HepG2 (cell line): ENCODE data around the gene C4orf36. TPM values are rescaled to one million over a fixed set of nuclear protein-coding genes. Genes with fewer than 3 reads are reported as not detected.

ENCODE experiments used
- ARNTL ChIP-seq: sonication (generic); formaldehyde crosslinking; IDR thresholded peaks from 2 replicates; pipeline ENCODE4 v1.4.0; 2020; ENCODE audit warnings: mild to moderate bottlenecking, missing genetic modification reagents
- BCL6 ChIP-seq: IDR thresholded peaks from 2 replicates; pipeline ENCODE4 v1.6.1; 2016; ENCODE audit warnings: missing genetic modification reagents, missing compliant biosample characterization
- HMG20A ChIP-seq: IDR thresholded peaks from 2 replicates; pipeline ENCODE4 v1.6.1; 2016; ENCODE audit warnings: borderline replicate concordance
- HMGA1 ChIP-seq: sonication (generic); formaldehyde crosslinking; conservative IDR thresholded peaks from 2 replicates; pipeline ENCODE4 v1.4.0; 2020; ENCODE audit warnings: missing genetic modification reagents
- SPEN ChIP-seq: sonication (generic); formaldehyde crosslinking; IDR thresholded peaks from 2 replicates; pipeline ENCODE4 v1.5.1; 2020; ENCODE audit warnings: low read depth, mild to moderate bottlenecking, missing genetic modification reagents
- TCF7 ChIP-seq: sonication (generic); IDR thresholded peaks from 2 replicates; pipeline ENCODE4 v1.6.1; 2016; ENCODE audit warnings: antibody characterized with exemption, low read depth
- XRCC5 ChIP-seq: fragments of 200-400 bp; formaldehyde crosslinking; optimal IDR thresholded peaks from 2 replicates; pipeline ENCODE3; 2017; ENCODE audit warnings: mild to moderate bottlenecking, low read length
- ZBTB7B ChIP-seq: sonication (generic); formaldehyde crosslinking; IDR thresholded peaks from 2 replicates; pipeline ENCODE4 v1.4.0; 2020; ENCODE audit warnings: missing genetic modification reagents
- ZNF333 ChIP-seq: sonication (generic); formaldehyde crosslinking; IDR thresholded peaks from 2 replicates; pipeline ENCODE4 v1.4.0; 2020; ENCODE audit warnings: mild to moderate bottlenecking, missing genetic modification reagents, borderline replicate concordance
- ZNF484 ChIP-seq: sonication (generic); formaldehyde crosslinking; IDR thresholded peaks from 2 replicates; pipeline ENCODE4 v1.5.1; 2020; ENCODE audit warnings: mild to moderate bottlenecking, low read depth, missing genetic modification reagents, borderline replicate concordance
- ZNF646 ChIP-seq: sonication (generic); formaldehyde crosslinking; IDR thresholded peaks from 2 replicates; pipeline ENCODE4 v1.9.0; 2021; ENCODE audit warnings: mild to moderate bottlenecking, missing genetic modification reagents
- ZNF775 ChIP-seq: sonication (generic); formaldehyde crosslinking; IDR thresholded peaks from 2 replicates; pipeline ENCODE4 v1.4.0; 2020; ENCODE audit warnings: missing genetic modification reagents, mild to moderate bottlenecking, moderate library complexity, borderline replicate concordance
- polyA plus RNA-seq, 8 experiments: library from polyadenylated mRNA; depleted of rRNA in 3 of 8; stranded (reverse) in 7 of 8; unstranded in 1 of 8; fragments of >200 nt; fragmentation: Illumina TruSeq in 4 of 8; extraction: Trizol in 4 of 8; gene quantifications; 2 replicates each; pipeline versions ENCODE4 v1.2.1 to v1.2.3, GENCODE V29; 2011 to 2016; ENCODE audit warnings: low read depth in 4 of 8, missing spikeins in 1 of 8, mixed read lengths in 1 of 8; ENCODE audit not compliant: insufficient read depth in 1 of 8
- total RNA-seq, 5 experiments: library from RNA; depleted of rRNA; stranded (reverse); fragments of >200 nt; fragmentation: Illumina TruSeq; extraction: Trizol; gene quantifications; 2 replicates each; pipeline ENCODE4 v1.2.3, GENCODE V29; 2016; ENCODE audit warnings: low read depth in 1 of 5
- TF ChIP-seq, protein P1 (sequence below): sonication (generic); formaldehyde crosslinking; IDR thresholded peaks from 2 replicates; pipeline ENCODE4 v1.4.0; 2020; ENCODE audit warnings: missing genetic modification reagents, borderline replicate concordance
- TF ChIP-seq, protein P2 (sequence below): sonication (generic); formaldehyde crosslinking; IDR thresholded peaks from 2 replicates; pipeline ENCODE4 v1.4.0; 2020; ENCODE audit warnings: missing genetic modification reagents

C4orf36 gene
- total and polyA plus RNA-seq, 2 of the 13 experiments (the other 11 are each of a cell fraction or from before 2014, with no cell fraction given), result 0.63 TPM; not detected in 1

DNA sequence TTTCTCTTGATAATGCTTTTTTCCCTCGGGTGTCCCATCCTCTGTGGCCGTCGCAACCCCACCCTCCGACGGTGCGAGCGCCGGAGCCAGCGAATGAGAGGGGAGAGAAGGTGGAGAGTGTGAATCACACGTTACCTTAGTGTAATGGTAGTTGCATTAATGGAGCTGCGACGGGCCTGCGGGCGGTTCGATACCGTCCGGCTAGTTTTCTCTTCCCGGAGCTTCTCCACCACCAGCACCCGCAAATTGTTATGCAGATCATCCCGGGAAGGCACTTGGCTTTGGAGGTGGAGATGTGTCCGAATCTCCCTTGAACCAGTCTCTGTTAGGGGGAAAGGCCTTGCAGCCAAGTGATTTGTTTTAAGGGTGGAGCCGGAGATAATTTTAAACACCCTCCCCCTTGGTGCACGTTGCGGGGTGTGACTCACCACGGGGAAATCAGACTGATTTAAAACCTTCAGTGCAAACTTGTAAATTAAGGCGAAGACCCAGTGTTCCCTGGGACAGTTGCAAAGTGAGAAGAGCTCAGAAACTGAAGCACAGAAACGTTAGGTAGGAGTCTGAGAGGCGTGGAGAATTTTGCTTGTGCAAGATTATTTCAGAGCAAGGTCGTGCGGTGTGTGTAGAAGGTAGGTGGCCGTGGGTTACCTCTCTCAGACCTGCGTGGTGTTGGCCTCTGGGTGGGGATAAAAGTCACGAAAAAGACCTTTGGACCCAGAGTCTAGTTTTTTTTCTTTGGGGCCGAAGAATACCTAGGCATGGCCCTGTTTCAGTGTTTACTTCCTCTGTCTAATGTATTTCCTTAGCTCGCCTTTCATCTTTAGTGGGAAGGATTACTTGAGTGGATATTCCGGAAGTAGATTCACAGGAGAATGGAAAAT is 43.9 kb upstream of the C4orf36 start (continued):
- no peak for TF ChIP-seq ZNF775 (CRISPR knock-in tag)
- TF ChIP-seq ZNF646 (CRISPR knock-in tag), result no peak
- TF ChIP-seq ZBTB7B (CRISPR knock-in tag), result 0 out of 2 replicates have a peak, but pooled peaks have one; percentile 6
- peak; percentile 82 for TF ChIP-seq TCF7
- peak; percentile 52; the same call in 1 of the 2 replicates for TF ChIP-seq HMG20A (CRISPR knock-in tag)
- TF ChIP-seq ZNF333, result no peak
- TF ChIP-seq ZNF484 (CRISPR knock-in tag), result no peak
- TF ChIP-seq, protein P1, sequence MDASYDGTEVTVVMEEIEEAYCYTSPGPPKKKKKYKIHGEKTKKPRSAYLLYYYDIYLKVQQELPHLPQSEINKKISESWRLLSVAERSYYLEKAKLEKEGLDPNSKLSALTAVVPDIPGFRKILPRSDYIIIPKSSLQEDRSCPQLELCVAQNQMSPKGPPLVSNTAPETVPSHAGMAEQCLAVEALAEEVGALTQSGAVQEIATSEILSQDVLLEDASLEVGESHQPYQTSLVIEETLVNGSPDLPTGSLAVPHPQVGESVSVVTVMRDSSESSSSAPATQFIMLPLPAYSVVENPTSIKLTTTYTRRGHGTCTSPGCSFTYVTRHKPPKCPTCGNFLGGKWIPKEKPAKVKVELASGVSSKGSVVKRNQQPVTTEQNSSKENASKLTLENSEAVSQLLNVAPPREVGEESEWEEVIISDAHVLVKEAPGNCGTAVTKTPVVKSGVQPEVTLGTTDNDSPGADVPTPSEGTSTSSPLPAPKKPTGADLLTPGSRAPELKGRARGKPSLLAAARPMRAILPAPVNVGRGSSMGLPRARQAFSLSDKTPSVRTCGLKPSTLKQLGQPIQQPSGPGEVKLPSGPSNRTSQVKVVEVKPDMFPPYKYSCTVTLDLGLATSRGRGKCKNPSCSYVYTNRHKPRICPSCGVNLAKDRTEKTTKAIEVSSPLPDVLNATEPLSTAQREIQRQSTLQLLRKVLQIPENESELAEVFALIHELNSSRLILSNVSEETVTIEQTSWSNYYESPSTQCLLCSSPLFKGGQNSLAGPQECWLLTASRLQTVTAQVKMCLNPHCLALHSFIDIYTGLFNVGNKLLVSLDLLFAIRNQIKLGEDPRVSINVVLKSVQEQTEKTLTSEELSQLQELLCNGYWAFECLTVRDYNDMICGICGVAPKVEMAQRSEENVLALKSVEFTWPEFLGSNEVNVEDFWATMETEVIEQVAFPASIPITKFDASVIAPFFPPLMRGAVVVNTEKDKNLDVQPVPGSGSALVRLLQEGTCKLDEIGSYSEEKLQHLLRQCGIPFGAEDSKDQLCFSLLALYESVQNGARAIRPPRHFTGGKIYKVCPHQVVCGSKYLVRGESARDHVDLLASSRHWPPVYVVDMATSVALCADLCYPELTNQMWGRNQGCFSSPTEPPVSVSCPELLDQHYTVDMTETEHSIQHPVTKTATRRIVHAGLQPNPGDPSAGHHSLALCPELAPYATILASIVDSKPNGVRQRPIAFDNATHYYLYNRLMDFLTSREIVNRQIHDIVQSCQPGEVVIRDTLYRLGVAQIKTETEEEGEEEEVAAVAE (CRISPR knock-in tag), result 0 out of 2 replicates have a peak, but pooled peaks have one; percentile 17
- peak; percentile 62 for TF ChIP-seq XRCC5
- no peak for TF ChIP-seq SPEN (CRISPR knock-in tag)
- TF ChIP-seq, protein P2, sequence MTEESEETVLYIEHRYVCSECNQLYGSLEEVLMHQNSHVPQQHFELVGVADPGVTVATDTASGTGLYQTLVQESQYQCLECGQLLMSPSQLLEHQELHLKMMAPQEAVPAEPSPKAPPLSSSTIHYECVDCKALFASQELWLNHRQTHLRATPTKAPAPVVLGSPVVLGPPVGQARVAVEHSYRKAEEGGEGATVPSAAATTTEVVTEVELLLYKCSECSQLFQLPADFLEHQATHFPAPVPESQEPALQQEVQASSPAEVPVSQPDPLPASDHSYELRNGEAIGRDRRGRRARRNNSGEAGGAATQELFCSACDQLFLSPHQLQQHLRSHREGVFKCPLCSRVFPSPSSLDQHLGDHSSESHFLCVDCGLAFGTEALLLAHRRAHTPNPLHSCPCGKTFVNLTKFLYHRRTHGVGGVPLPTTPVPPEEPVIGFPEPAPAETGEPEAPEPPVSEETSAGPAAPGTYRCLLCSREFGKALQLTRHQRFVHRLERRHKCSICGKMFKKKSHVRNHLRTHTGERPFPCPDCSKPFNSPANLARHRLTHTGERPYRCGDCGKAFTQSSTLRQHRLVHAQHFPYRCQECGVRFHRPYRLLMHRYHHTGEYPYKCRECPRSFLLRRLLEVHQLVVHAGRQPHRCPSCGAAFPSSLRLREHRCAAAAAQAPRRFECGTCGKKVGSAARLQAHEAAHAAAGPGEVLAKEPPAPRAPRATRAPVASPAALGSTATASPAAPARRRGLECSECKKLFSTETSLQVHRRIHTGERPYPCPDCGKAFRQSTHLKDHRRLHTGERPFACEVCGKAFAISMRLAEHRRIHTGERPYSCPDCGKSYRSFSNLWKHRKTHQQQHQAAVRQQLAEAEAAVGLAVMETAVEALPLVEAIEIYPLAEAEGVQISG (CRISPR knock-in tag), result peak; percentile 42; the same call in 1 of the 2 replicates
- peak; percentile 48; the same call in 1 of the 2 replicates for TF ChIP-seq BCL6
- peak; percentile 60; the same call in 1 of the 2 replicates for TF ChIP-seq ARNTL (CRISPR knock-in tag)
- TF ChIP-seq HMGA1 (CRISPR knock-in tag), result no peak
